IPS DF 6.9 (cell line): ENCODE results near the gene OPN1SW.

Source experiments
- DNase-seq: peaks from one replicate; pipeline ENCODE4 v3.0.0-alpha.2; 2013; ENCODE audit warnings: low read depth, low spot score
- H3K27ac ChIP-seq: one replicate; pipeline ENCODE4 v1.5.1; 2013; ENCODE audit warnings: low read length, control low read depth
- H3K27me3 ChIP-seq: 2 replicates; pipeline ENCODE4 v1.6.1; 2013; ENCODE audit warnings: mild to moderate bottlenecking, low read length; ENCODE audit not compliant: control insufficient read depth, insufficient read depth
- H3K36me3 ChIP-seq: 2 replicates; pipeline ENCODE4 v1.6.1; 2013; ENCODE audit warnings: low read length; ENCODE audit not compliant: control insufficient read depth, insufficient read depth
- H3K4me1 ChIP-seq: 2 replicates; pipeline ENCODE4 v1.6.1; 2013; ENCODE audit warnings: low read length; ENCODE audit not compliant: control insufficient read depth, insufficient read depth
- H3K4me3 ChIP-seq: 2 replicates; pipeline ENCODE4 v1.5.1; 2013; ENCODE audit warnings: mild to moderate bottlenecking, low read length
- H3K9me3 ChIP-seq: 2 replicates; pipeline ENCODE4 v1.6.1; 2013; ENCODE audit warnings: low read length, inconsistent platforms; ENCODE audit not compliant: control insufficient read depth, insufficient read depth
- WGBS: extraction: QIAGEN DNeasy Blood & Tissue Kit; methylation state at CpG from one replicate; pipeline ENCODE4 v1.1.7; 2013; ENCODE audit warnings: mixed read lengths, missing lambda C conversion rate; ENCODE audit not compliant: insufficient read length, insufficient coverage; 5-methylcytosine and 5-hydroxymethylcytosine counted together

The OPN1SW gene

GRCh38 chr7:128794020-128794419 is 18.4 kb upstream of the OPN1SW start:
- Histone ChIP-seq H3K4me1 (no peaks in the 10 kb centered on the region), H3K4me3 (no peak overlapping the region), H3K27ac (no peak overlapping the region), H3K36me3 (0 out of 2 replicates have a peak, but pooled peaks cover 3% of the 10 kb centered on the region), H3K27me3 (no peaks in the 10 kb centered on the region), H3K9me3 (no peaks in the 10 kb centered on the region)
- DNase-seq: no peak
- no CpG with 5 or more reads among the region's 3 CpGs for WGBS

- Histone ChIP-seq H3K4me1 (no peaks in the 10 kb centered on the region), H3K27me3 (no peaks in the 10 kb centered on the region), H3K9me3 (no peaks in the 10 kb centered on the region), H3K4me3 (no peak overlapping the region), H3K27ac (no peak overlapping the region), H3K36me3 (0 out of 2 replicates have a peak, but pooled peaks cover 3% of the 10 kb centered on the region)
- WGBS: no CpG with 5 or more reads among the region's 5 CpGs
- DNase-seq: no peak
These were observed 17.6 kb upstream of the OPN1SW start for GRCh38 chr7:128793181-128793547.

- Histone ChIP-seq H3K9me3 (no peaks in the 10 kb centered on the region), H3K27ac (no peak overlapping the region), H3K36me3 (0 out of 2 replicates have a peak, but pooled peaks cover 3% of the 10 kb centered on the region), H3K27me3 (no peaks in the 10 kb centered on the region), H3K4me1 (no peaks in the 10 kb centered on the region), H3K4me3 (no peak overlapping the region)
- no CpG with 5 or more reads among the region's 10 CpGs for WGBS
- no peak for DNase-seq
These were observed 17.0 kb upstream of the OPN1SW start for GRCh38 chr7:128792471-128793180.

GRCh38 chr7:128791972-128792327 is 16.4 kb upstream of the OPN1SW start:
- H3K27me3 ChIP-seq: no peaks in the 10 kb centered on the region
- peak overlapping the region; percentile 60; the same call in 1 of the 2 replicates for H3K4me3 ChIP-seq
- no peaks in the 10 kb centered on the region for H3K4me1 ChIP-seq
- no peak for DNase-seq
- H3K9me3 ChIP-seq: no peaks in the 10 kb centered on the region
- H3K27ac ChIP-seq: no peak overlapping the region
- WGBS: no CpG with 5 or more reads among the region's 9 CpGs
- 0 out of 2 replicates have a peak, but pooled peaks cover 3% of the 10 kb centered on the region for H3K36me3 ChIP-seq

GRCh38 chr7:128791121-128791971 is 15.8 kb upstream of the OPN1SW start, which contains the start of gene CCDC136:
TSS of gene CCDC136 (plus strand) at chr7:128791968. CDS start at chr7:128792412, 444 bp downstream.
- no CpG with 5 or more reads among the region's 80 CpGs for WGBS
- no peak within 1 kb of the TSS for H3K27ac ChIP-seq

GRCh38 chr7:128790315-128791041 is 14.9 kb upstream of the OPN1SW start:
- 0 out of 2 replicates have a peak, but pooled peaks cover 3% of the 10 kb centered on the region for H3K36me3 ChIP-seq
- peak overlapping the region; percentile 60 for H3K4me3 ChIP-seq
- H3K27me3 ChIP-seq: no peaks in the 10 kb centered on the region
- WGBS: no CpG with 5 or more reads among the region's 45 CpGs
- H3K9me3 ChIP-seq: no peaks in the 10 kb centered on the region
- no peak overlapping the region for H3K27ac ChIP-seq
- H3K4me1 ChIP-seq: no peaks in the 10 kb centered on the region
- no peak for DNase-seq

More at GRCh38 chr7:128791121-128791971, 15.8 kb upstream of the OPN1SW start, which contains the start of gene CCDC136:
- no peak for DNase-seq
- no peaks in the 10 kb centered on the region for H3K4me1 ChIP-seq
- H3K36me3 ChIP-seq: 0 out of 2 replicates have a peak, but pooled peaks cover 3% of the 10 kb centered on the region
- H3K4me3 ChIP-seq: peak within 1 kb of the TSS; percentile 60
- no peaks in the 10 kb centered on the region for H3K9me3 ChIP-seq
- H3K27me3 ChIP-seq: no peaks in the 10 kb centered on the region

- H3K36me3 ChIP-seq: no peaks in the 10 kb centered on the region
- WGBS: no CpG with 5 or more reads among the region's 9 CpGs
- no peak overlapping the region for H3K4me3 ChIP-seq
- no peak overlapping the region for H3K27ac ChIP-seq
- H3K4me1 ChIP-seq: no peaks in the 10 kb centered on the region
- no peak for DNase-seq
- H3K27me3 ChIP-seq: no peaks in the 10 kb centered on the region
- no peaks in the 10 kb centered on the region for H3K9me3 ChIP-seq
These were observed 13.1 kb upstream of the OPN1SW start for GRCh38 chr7:128788446-128789412.

GRCh38 chr7:128785738-128786137 is 10.1 kb upstream of the OPN1SW start:
- no peaks in the 10 kb centered on the region for H3K36me3 ChIP-seq
- no CpG with 5 or more reads among the region's 3 CpGs for WGBS
- H3K27ac ChIP-seq: no peak overlapping the region
- no peak overlapping the region for H3K4me3 ChIP-seq
- no peak for DNase-seq
- H3K9me3 ChIP-seq: no peaks in the 10 kb centered on the region
- H3K4me1 ChIP-seq: no peaks in the 10 kb centered on the region; the same call in 1 of the 2 replicates
- H3K27me3 ChIP-seq: no peaks in the 10 kb centered on the region

GRCh38 chr7:128783143-128783861 is 7.7 kb upstream of the OPN1SW start:
- H3K4me1 ChIP-seq: no peaks in the 10 kb centered on the region; the same call in 1 of the 2 replicates
- H3K4me3 ChIP-seq: peak overlapping the region; percentile 47; the same call in 1 of the 2 replicates
- no peaks in the 10 kb centered on the region for H3K27me3 ChIP-seq
- WGBS: no CpG with 5 or more reads among the region's 15 CpGs
- peak; percentile 83 for DNase-seq
- no peak overlapping the region for H3K27ac ChIP-seq
- H3K9me3 ChIP-seq: no peaks in the 10 kb centered on the region
- H3K36me3 ChIP-seq: no peaks in the 10 kb centered on the region
